Measurements from ENCODE around the gene CLIP2. TPM values are rescaled to one million over a fixed set of nuclear protein-coding genes. Genes with fewer than 3 reads are reported as not detected.
"Not testable (repeated sequence)": the region's sequence is repeated elsewhere in the genome, so short reads cannot be mapped to it uniquely, and the experiment has no call there.

CLIP2 gene
- total and polyA plus RNA-seq, 2 donors from 2014 or later = 5.8 to 19.1 TPM

DNA sequence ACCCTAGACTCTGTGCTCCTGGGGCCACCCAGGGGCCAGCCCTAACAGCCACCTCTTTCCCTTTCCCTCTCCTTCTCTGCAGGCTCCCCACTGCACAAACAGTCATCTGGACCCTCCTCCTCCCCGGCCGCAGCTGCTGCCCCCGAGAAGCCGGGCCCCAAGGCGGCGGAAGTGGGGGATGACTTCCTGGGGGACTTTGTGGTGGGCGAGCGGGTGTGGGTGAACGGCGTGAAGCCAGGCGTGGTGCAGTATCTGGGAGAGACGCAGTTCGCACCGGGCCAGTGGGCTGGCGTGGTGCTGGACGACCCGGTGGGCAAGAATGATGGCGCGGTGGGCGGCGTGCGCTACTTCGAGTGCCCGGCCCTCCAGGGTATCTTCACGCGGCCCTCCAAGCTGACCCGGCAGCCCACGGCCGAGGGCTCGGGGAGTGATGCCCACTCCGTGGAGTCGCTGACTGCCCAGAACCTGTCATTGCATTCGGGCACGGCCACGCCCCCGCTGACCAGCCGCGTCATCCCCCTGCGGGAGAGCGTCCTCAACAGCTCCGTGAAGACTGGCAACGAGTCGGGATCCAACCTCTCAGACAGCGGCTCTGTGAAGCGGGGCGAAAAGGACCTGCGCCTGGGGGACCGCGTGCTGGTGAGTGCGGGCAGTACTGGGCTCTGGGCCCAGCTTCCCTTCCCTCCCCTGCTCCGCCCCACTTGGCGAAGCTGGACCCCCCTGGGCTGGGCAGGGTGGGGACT, 49.3 kb downstream of the CLIP2 start:
- Histone ChIP-seq H3K27ac (ENCODE audit: low read depth in 2 of 2, low read length in 2 of 2) (no peak overlapping the region), H3K4me1 (ENCODE audit: control insufficient read depth in 2 of 3, insufficient read depth in 2 of 3, low read depth in 1 of 3, low read length in 3 of 3) (no peaks in the 10 kb centered on the region), H3K4me3 (ENCODE audit: low read length in 3 of 3) (no peak overlapping the region), H3K27me3 (ENCODE audit: control insufficient read depth, insufficient read depth, low read length) (no peaks in the 10 kb centered on the region), H3K9ac (ENCODE audit: low read length in 3 of 3) (no peak overlapping the region), H3K36me3 (ENCODE audit: control insufficient read depth in 2 of 3, insufficient read depth in 3 of 3, low read length in 3 of 3) (no peaks in the 10 kb centered on the region), H3K9me3 (ENCODE audit: control insufficient read depth in 2 of 3, insufficient read depth in 1 of 3, low read length in 3 of 3) (no peaks in the 10 kb centered on the region)
- intact Hi-C loops (cut with DNase I) = no loop called here
- DNase-seq (no peak), FAIRE-seq (no peak)
- TF ChIP-seq, protein P1, sequence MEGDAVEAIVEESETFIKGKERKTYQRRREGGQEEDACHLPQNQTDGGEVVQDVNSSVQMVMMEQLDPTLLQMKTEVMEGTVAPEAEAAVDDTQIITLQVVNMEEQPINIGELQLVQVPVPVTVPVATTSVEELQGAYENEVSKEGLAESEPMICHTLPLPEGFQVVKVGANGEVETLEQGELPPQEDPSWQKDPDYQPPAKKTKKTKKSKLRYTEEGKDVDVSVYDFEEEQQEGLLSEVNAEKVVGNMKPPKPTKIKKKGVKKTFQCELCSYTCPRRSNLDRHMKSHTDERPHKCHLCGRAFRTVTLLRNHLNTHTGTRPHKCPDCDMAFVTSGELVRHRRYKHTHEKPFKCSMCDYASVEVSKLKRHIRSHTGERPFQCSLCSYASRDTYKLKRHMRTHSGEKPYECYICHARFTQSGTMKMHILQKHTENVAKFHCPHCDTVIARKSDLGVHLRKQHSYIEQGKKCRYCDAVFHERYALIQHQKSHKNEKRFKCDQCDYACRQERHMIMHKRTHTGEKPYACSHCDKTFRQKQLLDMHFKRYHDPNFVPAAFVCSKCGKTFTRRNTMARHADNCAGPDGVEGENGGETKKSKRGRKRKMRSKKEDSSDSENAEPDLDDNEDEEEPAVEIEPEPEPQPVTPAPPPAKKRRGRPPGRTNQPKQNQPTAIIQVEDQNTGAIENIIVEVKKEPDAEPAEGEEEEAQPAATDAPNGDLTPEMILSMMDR (IDR thresholded peaks at IDR 0.05; ENCODE audit: borderline replicate concordance, extremely low read depth, insufficient read depth) = no peak

DNA sequence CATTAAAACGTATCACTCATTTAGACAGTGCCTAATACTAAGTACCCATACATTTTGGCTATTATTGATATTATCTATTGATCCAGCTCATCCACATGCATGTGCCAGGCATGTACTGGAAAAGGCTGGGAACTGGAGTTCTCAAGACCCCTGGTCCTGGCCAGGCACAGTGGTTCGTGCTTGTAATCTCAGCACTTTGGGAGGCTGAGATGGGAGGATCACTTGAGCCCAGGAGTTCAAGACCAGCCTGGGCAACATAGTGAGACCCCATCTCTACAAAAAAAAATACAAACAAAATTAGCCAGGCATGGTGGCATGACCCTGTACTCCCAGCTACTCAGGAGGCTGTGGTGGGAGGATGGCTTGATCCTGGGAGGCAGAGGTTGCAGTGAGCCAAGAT, 50.4 kb downstream of the CLIP2 start:
- H3K27me3 ChIP-seq (ENCODE audit: control insufficient read depth, insufficient read depth, low read length); DNase-seq; intact Hi-C loops (cut with DNase I); H3K36me3 ChIP-seq (ENCODE audit: control insufficient read depth in 2 of 3, insufficient read depth in 3 of 3, low read length in 3 of 3); FAIRE-seq; H3K27ac ChIP-seq (ENCODE audit: low read depth in 2 of 2, low read length in 2 of 2); H3K9me3 ChIP-seq (ENCODE audit: control insufficient read depth in 2 of 3, insufficient read depth in 1 of 3, low read length in 3 of 3); H3K4me1 ChIP-seq (ENCODE audit: control insufficient read depth in 2 of 3, insufficient read depth in 2 of 3, low read depth in 1 of 3, low read length in 3 of 3); H3K4me3 ChIP-seq (ENCODE audit: low read length in 3 of 3); H3K9ac ChIP-seq (ENCODE audit: low read length in 3 of 3): not testable (repeated sequence)

DNA sequence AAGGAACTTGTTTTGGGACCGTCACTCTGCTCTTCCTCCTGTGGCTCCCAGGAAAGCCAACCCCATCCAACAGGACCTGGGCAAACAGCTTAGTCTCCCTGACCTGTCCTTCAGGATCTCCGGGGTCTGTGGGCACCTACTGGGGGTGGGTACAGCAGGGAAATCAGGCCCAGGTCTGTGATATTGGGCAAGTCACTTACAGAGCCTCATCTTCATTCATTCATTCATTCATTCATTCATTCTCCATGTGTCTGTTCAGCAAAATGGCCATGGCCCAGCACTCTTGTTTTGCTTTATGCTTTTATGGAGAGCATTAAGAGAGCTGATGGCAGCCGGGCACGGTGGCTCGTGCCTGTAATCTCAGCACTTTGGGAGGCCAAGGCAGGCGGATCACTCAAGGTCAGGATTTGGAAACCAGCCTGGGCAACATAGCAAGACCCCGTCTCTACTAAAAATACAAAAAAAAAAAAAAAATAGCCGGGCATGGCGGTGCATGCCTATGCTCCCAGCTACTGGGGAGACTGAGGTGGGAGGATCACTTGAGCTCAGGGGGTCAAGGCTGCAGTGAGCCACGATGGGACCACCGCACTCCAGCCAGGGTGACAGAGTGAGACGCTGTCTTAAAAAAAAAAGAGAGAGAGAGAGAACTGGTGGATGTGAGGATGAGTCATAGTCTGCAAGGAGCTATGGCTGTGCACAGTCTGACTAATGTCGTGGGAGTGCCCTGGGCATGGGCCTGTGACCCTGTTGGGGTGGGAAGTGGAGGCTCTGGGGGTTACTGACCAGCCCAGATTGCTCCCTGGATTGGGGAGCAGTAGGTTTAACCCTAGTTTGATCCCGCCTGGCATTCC, 54.3 kb downstream of the CLIP2 start:
- Histone ChIP-seq H3K36me3 (ENCODE audit: control insufficient read depth in 2 of 3, insufficient read depth in 3 of 3, low read length in 3 of 3) (no peaks in the 10 kb centered on the region), H3K9me3 (ENCODE audit: control insufficient read depth in 2 of 3, insufficient read depth in 1 of 3, low read length in 3 of 3) (no peaks in the 10 kb centered on the region), H3K27ac (ENCODE audit: low read depth in 2 of 2, low read length in 2 of 2) (no peak overlapping the region), H3K4me1 (ENCODE audit: control insufficient read depth in 2 of 3, insufficient read depth in 2 of 3, low read depth in 1 of 3, low read length in 3 of 3) (no peaks in the 10 kb centered on the region), H3K4me3 (ENCODE audit: low read length in 3 of 3) (no peak overlapping the region), H3K9ac (ENCODE audit: low read length in 3 of 3) (no peak overlapping the region), H3K27me3 (ENCODE audit: control insufficient read depth, insufficient read depth, low read length) (no peaks in the 10 kb centered on the region)
- intact Hi-C loops (cut with DNase I) = no loop called here
- FAIRE-seq (no peak), DNase-seq (no peak)
- TF ChIP-seq, protein P1 (IDR thresholded peaks at IDR 0.05; ENCODE audit: borderline replicate concordance, extremely low read depth, insufficient read depth) = no peak

DNA sequence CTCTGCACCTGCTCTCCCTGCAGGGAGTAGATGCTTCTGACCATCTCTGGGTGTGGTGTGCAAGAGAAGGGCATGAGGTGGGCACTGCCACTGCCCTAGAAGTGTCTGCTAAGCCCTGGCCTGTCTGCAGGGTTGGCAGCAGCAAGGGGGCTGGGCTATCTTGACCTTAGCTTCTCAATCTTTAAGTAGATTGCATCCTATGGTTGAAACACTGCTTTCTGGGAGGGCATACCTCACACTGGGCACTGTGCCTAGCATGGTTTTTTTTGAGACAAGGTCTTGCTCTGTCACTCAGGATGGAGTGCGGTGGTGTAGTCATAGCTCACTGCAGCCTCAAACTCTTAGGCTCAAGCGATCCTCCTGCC, 54.9 kb downstream of the CLIP2 start:
- no peaks in the 10 kb centered on the region for H3K9me3 ChIP-seq (ENCODE audit: control insufficient read depth in 2 of 3, insufficient read depth in 1 of 3, low read length in 3 of 3)
- TF ChIP-seq, protein P1 (IDR thresholded peaks at IDR 0.05; ENCODE audit: borderline replicate concordance, extremely low read depth, insufficient read depth) = no peak
- H3K9ac ChIP-seq (ENCODE audit: low read length in 3 of 3) = no peak overlapping the region
- no peaks in the 10 kb centered on the region for H3K36me3 ChIP-seq (ENCODE audit: control insufficient read depth in 2 of 3, insufficient read depth in 3 of 3, low read length in 3 of 3)
- DNase-seq = no peak
- intact Hi-C loops (cut with DNase I) = no loop called here
- no peak overlapping the region for H3K27ac ChIP-seq (ENCODE audit: low read depth in 2 of 2, low read length in 2 of 2)
- no peaks in the 10 kb centered on the region for H3K4me1 ChIP-seq (ENCODE audit: control insufficient read depth in 2 of 3, insufficient read depth in 2 of 3, low read depth in 1 of 3, low read length in 3 of 3)
- H3K4me3 ChIP-seq (ENCODE audit: low read length in 3 of 3) = no peak overlapping the region
- no peaks in the 10 kb centered on the region for H3K27me3 ChIP-seq (ENCODE audit: control insufficient read depth, insufficient read depth, low read length)
- no peak for FAIRE-seq

All from kidney (tissue), 14 donors.